Uterus (tissue), 2 donors: Measurements from ENCODE around the gene GTSE1.

Experiments
- POLR2A ChIP-seq, 2 donors: fragments of 450-650 bp; IDR thresholded peaks; one replicate each; pipeline ENCODE4 v1.6.1; 2016; ENCODE audit warnings: antibody characterized with exemption in 2 of 2, mild to moderate bottlenecking in 1 of 2, moderate library complexity in 1 of 2
- TF ChIP-seq, protein P1 (sequence below), 4 experiments: fragments of 200-600 bp in 2 of 4; fragments of 450-650 bp in 2 of 4; sonication (generic) in 2 of 4; IDR thresholded peaks; one replicate each; pipeline ENCODE4 v1.5.1; 2016 to 2019; ENCODE audit warnings: antibody characterized with exemption in 4 of 4, mild to moderate bottlenecking in 2 of 4, moderate library complexity in 1 of 4

DNA sequence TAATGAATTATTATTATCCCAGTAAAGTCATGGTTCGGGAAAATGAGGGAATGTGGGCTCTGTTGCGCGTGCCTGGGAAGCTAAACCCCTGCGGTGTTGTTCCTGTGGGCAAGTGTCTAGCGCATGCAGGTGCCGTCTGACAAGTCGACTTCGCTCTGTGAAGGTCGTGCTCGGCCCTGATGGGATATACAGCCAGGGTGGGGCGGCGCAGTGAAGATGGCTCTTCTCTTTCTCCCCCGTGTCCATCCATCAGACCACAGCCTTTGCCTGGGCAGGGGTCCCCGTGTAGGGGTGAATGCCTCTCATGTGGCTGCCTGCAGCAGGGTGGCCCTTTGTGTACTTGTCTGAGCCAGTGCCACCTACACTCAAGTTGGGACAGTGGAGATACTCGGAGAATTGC, 26.0 kb downstream of the GTSE1 start:
- TF ChIP-seq POLR2A (IDR thresholded peaks at IDR 0.05): no peak
- TF ChIP-seq, protein P1, sequence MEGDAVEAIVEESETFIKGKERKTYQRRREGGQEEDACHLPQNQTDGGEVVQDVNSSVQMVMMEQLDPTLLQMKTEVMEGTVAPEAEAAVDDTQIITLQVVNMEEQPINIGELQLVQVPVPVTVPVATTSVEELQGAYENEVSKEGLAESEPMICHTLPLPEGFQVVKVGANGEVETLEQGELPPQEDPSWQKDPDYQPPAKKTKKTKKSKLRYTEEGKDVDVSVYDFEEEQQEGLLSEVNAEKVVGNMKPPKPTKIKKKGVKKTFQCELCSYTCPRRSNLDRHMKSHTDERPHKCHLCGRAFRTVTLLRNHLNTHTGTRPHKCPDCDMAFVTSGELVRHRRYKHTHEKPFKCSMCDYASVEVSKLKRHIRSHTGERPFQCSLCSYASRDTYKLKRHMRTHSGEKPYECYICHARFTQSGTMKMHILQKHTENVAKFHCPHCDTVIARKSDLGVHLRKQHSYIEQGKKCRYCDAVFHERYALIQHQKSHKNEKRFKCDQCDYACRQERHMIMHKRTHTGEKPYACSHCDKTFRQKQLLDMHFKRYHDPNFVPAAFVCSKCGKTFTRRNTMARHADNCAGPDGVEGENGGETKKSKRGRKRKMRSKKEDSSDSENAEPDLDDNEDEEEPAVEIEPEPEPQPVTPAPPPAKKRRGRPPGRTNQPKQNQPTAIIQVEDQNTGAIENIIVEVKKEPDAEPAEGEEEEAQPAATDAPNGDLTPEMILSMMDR (IDR thresholded peaks at IDR 0.05): no peak
